Tibial artery (tissue), 4 donors: ENCODE results near the gene CEND1.

Experiments used
- DNase-seq, 2 donors: peaks; one replicate each; pipeline ENCODE4 v3.0.0-alpha.2; 2019
- H3K27ac ChIP-seq, 2 donors: fragments of 200-600 bp; sonication (generic) in 1 of 2; 1 replicate in 1 of 2; 2 replicates in 1 of 2; pipeline ENCODE4 v1.5.1; 2018 to 2019; ENCODE audit warnings: mild to moderate bottlenecking in 1 of 2
- H3K27me3 ChIP-seq, 2 donors: fragments of 200-600 bp; sonication (generic) in 1 of 2; one replicate each; pipeline versions ENCODE4 v1.5.1 to v1.6.0; 2016 to 2019
- H3K36me3 ChIP-seq, 3 donors: fragments of 200-600 bp; sonication (generic) in 2 of 3; one replicate each; pipeline ENCODE4 v1.5.1; 2016 to 2019; ENCODE audit warnings: mild to moderate bottlenecking in 2 of 3
- H3K4me1 ChIP-seq, 4 donors: fragments of 200-600 bp; sonication (generic) in 2 of 4; 1 replicate in 3 of 4; 2 replicates in 1 of 4; pipeline ENCODE4 v1.5.1; 2016 to 2019
- H3K4me3 ChIP-seq, 2 donors: fragments of 200-600 bp; sonication (generic) in 1 of 2; 1 replicate in 1 of 2; 2 replicates in 1 of 2; pipeline ENCODE4 v1.5.1; 2018 to 2019; ENCODE audit warnings: mild to moderate bottlenecking in 2 of 2
- H3K9me3 ChIP-seq, 3 donors: fragments of 200-600 bp; sonication (generic) in 1 of 3; one replicate each; pipeline ENCODE4 v1.5.1; 2016 to 2019
- CTCF ChIP-seq, 2 experiments: fragments of 200-600 bp in 1 of 2; fragments of 450-650 bp in 1 of 2; IDR thresholded peaks; one replicate each; pipeline ENCODE4 v1.5.1; 2017 to 2019; ENCODE audit warnings: antibody characterized with exemption in 2 of 2, mild to moderate bottlenecking in 1 of 2, moderate library complexity in 1 of 2
- intact Hi-C: fragments of 100-400 bp; cut with DNase I; formaldehyde crosslinking; loops from one replicate; pipeline ENCODE4 v1.15.0; 2023; ENCODE audit warnings: low total_unique reads

The CEND1 gene

GRCh38 chr11:791658-792534 is 2.0 kb upstream of the CEND1 start:
- H3K4me3 ChIP-seq = no peak overlapping the region
- no peak for DNase-seq
- intact Hi-C loops = no loop called here
- peaks cover 0 to 38% (median 23%) of the 10 kb centered on the region in 4 donors for H3K4me1 ChIP-seq
- TF ChIP-seq CTCF (IDR thresholded peaks at IDR 0.05) = no peak
- peaks cover 0 to 41% of the 10 kb centered on the region in 2 donors for H3K27me3 ChIP-seq
- H3K36me3 ChIP-seq = peaks cover 0 to 28% (median 5%) of the 10 kb centered on the region in 3 donors
- H3K27ac ChIP-seq = no peak overlapping the region
- H3K9me3 ChIP-seq = no peaks in the 10 kb centered on the region

DNA sequence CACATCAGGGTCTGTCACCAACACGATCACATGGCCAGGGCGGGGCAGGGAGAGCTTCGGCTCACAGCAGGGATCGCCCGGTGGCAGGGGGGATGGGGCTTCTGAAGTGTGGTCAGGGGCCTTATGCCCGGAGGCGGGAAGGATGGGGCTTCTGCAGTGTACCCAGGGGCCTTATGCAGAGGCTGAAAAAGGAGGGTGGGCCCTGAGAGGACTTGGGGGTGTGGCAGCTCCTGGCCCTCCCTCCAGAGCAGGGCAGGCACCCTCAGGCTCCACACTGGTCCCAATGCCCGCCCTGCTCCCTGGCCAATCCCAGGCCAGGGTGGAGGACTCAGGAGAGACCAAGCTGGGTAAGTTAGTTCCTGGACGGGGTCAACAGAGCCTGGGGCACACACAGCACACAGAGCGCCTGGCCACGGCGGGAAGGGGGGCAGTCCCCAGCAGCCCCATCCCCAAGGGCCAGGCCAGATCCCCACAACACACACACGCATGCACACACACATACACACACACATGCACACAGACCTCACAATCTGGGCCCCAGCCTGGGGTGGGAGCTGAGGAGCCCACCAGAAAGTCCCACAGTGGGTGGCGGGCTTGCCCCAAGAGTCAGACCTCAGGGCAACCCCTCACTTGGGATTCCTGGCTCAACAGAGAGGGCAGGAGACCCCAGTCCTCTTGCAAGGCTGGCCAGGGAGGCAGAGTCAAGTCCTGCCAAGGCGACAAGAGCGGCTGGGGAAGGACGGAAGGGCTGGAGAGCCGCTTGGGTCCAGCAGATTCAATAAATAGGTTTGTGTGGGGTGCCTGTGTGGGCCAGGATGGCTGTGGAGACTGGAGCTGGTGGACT is 1.1 kb upstream of the CEND1 start:
- TF ChIP-seq CTCF (IDR thresholded peaks at IDR 0.05) = no peak
- Histone ChIP-seq H3K4me3 (no peak overlapping the region), H3K27ac (no peak overlapping the region), H3K27me3 (peaks cover 0 to 50% of the 10 kb centered on the region in 2 donors), H3K36me3 (peaks cover 0 to 28% (median 5%) of the 10 kb centered on the region in 3 donors), H3K9me3 (no peaks in the 10 kb centered on the region), H3K4me1 (peaks cover 0 to 29% (median 16%) of the 10 kb centered on the region in 4 donors)
- no peak for DNase-seq
- intact Hi-C loops = no loop called here

GRCh38 chr11:788953-789940 is 643 bp downstream of the CEND1 start:
- intact Hi-C loops = no loop called here
- Histone ChIP-seq H3K27ac (no peak overlapping the region), H3K4me1 (peaks cover 0 to 12% (median 4%) of the 10 kb centered on the region in 4 donors), H3K27me3 (peaks cover 0 to 53% of the 10 kb centered on the region in 2 donors), H3K4me3 (no peak overlapping the region), H3K9me3 (no peaks in the 10 kb centered on the region), H3K36me3 (peaks cover 0 to 28% (median 5%) of the 10 kb centered on the region in 3 donors)
- no peak for TF ChIP-seq CTCF (IDR thresholded peaks at IDR 0.05)
- DNase-seq = no peak

GRCh38 chr11:788009-788640 is 1.8 kb downstream of the CEND1 start:
- Histone ChIP-seq H3K9me3 (no peaks in the 10 kb centered on the region), H3K4me1 (peaks cover 0 to 16% (median 9%) of the 10 kb centered on the region in 4 donors), H3K36me3 (peaks cover 0 to 19% (median 5%) of the 10 kb centered on the region in 3 donors), H3K27me3 (peaks cover 0 to 53% of the 10 kb centered on the region in 2 donors), H3K27ac (no peak overlapping the region), H3K4me3 (no peak overlapping the region)
- TF ChIP-seq CTCF (IDR thresholded peaks at IDR 0.05) = no peak
- intact Hi-C loops = no loop called here
- DNase-seq = no peak
